Parathyroid adenoma (tissue), 2 donors: ENCODE measurements around the gene C19orf38.

Experiments used
- H2AFZ ChIP-seq: fragments of 300-600 bp; sonication (generic); one replicate; pipeline ENCODE4 v1.7.0; 2017; ENCODE audit warnings: antibody characterized with exemption, mild to moderate bottlenecking
- H3K27ac ChIP-seq: fragments of 300-600 bp; sonication (generic); one replicate; pipeline ENCODE4 v1.7.0; 2017
- H3K27me3 ChIP-seq: fragments of 300-600 bp; sonication (generic); one replicate; pipeline ENCODE4 v1.7.0; 2017; ENCODE audit warnings: low read length; ENCODE audit not compliant: control insufficient read depth, insufficient read depth
- H3K36me3 ChIP-seq: fragments of 300-600 bp; sonication (generic); one replicate; pipeline ENCODE4 v1.7.0; 2017; ENCODE audit warnings: low read length; ENCODE audit not compliant: control insufficient read depth, insufficient read depth
- H3K4me1 ChIP-seq: fragments of 300-600 bp; sonication (generic); one replicate; pipeline ENCODE4 v1.7.0; 2017; ENCODE audit warnings: control low read depth
- H3K4me2 ChIP-seq: fragments of 300-600 bp; sonication (generic); one replicate; pipeline ENCODE4 v1.7.0; 2017; ENCODE audit warnings: low read length
- H3K4me3 ChIP-seq: fragments of 300-600 bp; sonication (generic); one replicate; pipeline ENCODE4 v1.7.0; 2017; ENCODE audit warnings: low read depth, low read length
- H3K79me2 ChIP-seq: fragments of 300-600 bp; sonication (generic); one replicate; pipeline ENCODE4 v1.7.0; 2017; ENCODE audit warnings: control low read depth
- H3K9ac ChIP-seq: fragments of 300-600 bp; sonication (generic); one replicate; pipeline ENCODE4 v1.7.0; 2017; ENCODE audit warnings: mild to moderate bottlenecking
- H3K9me3 ChIP-seq: fragments of 300-600 bp; sonication (generic); one replicate; pipeline ENCODE4 v1.7.0; 2017; ENCODE audit warnings: low read length; ENCODE audit not compliant: control insufficient read depth
- TF ChIP-seq, protein P1 (sequence below): fragments of 300-600 bp; sonication (generic); IDR thresholded peaks from one replicate; pipeline ENCODE4 v1.7.0; 2017; ENCODE audit warnings: antibody characterized with exemption, mild to moderate bottlenecking
- donor health status: primary hyperparathyroidism.

C19orf38 gene

DNA sequence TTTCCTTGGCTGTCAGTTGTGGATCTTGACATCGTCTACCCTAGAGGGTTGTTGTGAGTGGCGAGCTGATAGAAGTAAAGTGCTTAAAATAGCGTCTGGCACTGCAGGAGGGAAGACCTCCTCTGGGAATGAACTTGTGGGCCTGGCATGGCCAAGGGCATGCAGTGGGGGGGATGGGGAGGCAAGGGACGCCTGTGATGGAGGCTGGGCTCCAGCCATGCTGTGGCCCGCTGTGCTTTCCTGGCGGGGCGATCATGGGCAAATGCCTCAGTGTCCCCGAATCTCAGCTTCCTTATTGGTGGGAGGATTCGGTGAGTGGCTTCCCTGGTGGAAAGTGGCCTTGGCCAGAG lies 33.9 kb downstream of the C19orf38 start:
- Histone ChIP-seq H3K9ac (no peak overlapping the region), H3K36me3 (no peaks in the 10 kb centered on the region), H3K4me3 (no peak overlapping the region), H3K4me2 (no peak overlapping the region), H3K27ac (no peak overlapping the region), H3K9me3 (no peaks in the 10 kb centered on the region), H3K27me3 (no peaks in the 10 kb centered on the region), H3K4me1 (peaks cover 2% of the 10 kb centered on the region), H3K79me2 (peaks cover 81% of the 10 kb centered on the region), H2AFZ (no peak overlapping the region)
- TF ChIP-seq, protein P1, sequence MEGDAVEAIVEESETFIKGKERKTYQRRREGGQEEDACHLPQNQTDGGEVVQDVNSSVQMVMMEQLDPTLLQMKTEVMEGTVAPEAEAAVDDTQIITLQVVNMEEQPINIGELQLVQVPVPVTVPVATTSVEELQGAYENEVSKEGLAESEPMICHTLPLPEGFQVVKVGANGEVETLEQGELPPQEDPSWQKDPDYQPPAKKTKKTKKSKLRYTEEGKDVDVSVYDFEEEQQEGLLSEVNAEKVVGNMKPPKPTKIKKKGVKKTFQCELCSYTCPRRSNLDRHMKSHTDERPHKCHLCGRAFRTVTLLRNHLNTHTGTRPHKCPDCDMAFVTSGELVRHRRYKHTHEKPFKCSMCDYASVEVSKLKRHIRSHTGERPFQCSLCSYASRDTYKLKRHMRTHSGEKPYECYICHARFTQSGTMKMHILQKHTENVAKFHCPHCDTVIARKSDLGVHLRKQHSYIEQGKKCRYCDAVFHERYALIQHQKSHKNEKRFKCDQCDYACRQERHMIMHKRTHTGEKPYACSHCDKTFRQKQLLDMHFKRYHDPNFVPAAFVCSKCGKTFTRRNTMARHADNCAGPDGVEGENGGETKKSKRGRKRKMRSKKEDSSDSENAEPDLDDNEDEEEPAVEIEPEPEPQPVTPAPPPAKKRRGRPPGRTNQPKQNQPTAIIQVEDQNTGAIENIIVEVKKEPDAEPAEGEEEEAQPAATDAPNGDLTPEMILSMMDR, result no peak

DNA sequence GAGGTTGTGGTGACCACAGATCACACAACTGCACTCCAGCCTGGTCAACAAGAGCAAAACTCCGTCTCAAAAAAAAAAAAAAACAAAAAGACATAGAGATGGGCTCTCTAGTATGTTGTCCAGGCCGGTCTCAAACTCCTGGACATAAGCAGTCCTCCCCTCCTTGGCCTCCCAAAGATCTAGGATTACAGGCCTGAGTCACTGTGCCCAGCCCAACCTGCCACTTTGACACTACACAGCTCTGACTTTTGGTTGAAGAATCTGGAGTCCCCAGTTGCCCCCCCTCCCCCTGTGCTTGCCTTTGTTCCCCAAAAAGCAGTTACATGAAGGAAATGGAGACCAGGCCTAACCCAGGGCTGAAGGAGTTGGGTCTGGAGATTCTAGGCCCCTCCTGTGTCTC lies 36.1 kb downstream of the C19orf38 start:
- TF ChIP-seq, protein P1, result no peak
- H3K4me1 ChIP-seq, result peaks cover 2% of the 10 kb centered on the region
- no peaks in the 10 kb centered on the region for H3K36me3 ChIP-seq

DNA sequence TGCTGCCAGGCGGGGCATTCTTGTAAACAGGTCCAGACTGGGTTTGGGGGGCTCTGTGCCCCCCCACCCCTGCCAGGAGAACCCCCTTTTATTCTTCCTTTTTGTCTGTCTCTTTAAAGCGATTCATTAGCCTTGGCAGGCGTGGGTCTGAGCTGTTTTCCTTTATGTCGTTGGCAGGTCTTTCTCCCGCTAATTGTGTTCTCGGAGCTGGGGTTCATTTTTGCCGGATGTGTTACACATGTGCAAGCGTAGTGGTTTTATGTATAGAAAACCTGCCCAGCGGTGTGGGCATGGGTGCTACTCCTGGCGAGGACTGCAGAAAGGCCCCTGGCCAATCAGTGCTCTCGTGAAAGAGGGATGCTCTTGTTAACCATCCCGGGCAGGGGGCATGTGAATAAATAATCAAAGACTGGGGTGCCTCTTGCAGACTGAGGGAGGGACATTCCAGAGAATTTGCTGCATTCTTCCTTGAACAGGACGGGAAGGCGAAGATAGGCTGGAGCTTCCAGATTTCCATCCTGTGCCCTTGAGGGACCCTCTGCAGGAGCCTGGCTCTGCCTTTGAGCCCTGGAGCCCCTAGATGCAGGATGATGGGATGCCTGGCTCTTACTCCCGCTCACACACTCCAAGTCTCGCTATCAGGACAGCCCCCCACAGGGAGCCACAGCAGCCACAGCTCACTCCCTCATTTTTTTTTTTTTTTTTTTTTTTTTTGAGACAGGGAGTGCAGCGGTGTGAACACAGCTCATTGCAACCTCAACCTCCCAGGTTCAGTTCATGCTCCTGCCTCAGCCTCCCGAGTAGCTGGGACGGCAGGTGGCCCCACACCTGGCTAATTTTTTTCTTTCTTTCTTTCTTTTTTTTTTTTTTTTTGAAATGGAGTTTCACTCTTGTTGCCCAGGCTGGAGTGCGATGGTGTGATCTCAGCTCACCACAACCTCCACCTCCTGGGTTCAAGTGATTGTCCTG lies 37.3 kb downstream of the C19orf38 start:
- TF ChIP-seq, protein P1, result no peak
- Histone ChIP-seq H3K4me3 (no peak overlapping the region), H3K4me2 (no peak overlapping the region), H3K9ac (no peak overlapping the region), H3K9me3 (no peaks in the 10 kb centered on the region), H2AFZ (no peak overlapping the region), H3K27me3 (no peaks in the 10 kb centered on the region), H3K4me1 (peaks cover 2% of the 10 kb centered on the region), H3K36me3 (no peaks in the 10 kb centered on the region), H3K79me2 (peaks cover 61% of the 10 kb centered on the region), H3K27ac (no peak overlapping the region)

More for the DNA sequence above, 36.1 kb downstream of the C19orf38 start:
- no peak overlapping the region for H3K4me2 ChIP-seq
- no peak overlapping the region for H3K9ac ChIP-seq
- H2AFZ ChIP-seq, result no peak overlapping the region
- H3K27me3 ChIP-seq, result no peaks in the 10 kb centered on the region
- H3K4me3 ChIP-seq, result no peak overlapping the region
- no peaks in the 10 kb centered on the region for H3K9me3 ChIP-seq
- no peak overlapping the region for H3K27ac ChIP-seq
- H3K79me2 ChIP-seq, result peaks cover 70% of the 10 kb centered on the region

DNA sequence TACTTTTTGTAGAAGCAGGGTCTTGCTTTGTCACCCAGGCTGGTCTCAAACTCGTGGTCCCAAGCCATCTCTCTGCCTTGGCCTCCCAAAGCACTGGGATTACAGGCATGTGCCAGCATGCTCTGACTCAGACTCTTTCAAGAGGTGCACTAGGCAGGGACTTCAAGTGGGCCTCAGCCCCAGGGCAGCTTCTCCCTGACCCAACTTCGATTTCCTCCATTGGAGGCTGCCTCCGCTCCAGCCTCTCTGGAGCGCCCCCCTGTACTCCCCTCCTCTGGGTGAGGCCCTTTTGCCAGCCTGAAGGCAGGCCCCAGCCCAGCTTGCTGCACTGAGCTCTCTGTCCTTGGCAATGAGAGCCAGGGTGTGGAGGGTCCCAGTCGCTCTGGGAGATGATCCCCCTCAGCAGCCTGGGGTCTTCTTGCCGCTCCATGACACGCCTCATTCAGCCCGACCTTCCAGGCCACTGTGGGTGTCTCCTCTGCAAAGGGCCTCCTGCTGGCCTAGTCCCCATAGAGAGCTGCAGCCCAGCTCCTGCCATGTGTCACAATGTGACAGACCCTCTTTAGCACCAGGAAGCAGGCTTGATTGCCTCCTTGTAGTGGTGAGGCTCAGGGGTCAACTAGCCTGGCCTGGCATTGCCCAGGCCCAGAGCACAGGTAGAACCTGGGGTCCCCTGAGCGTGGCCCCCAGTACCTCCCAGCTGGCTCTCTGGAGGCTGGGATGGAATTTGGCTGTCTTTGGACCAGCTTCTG lies 39.6 kb downstream of the C19orf38 start:
- no peak overlapping the region for H2AFZ ChIP-seq
- no peak overlapping the region for H3K4me3 ChIP-seq
- TF ChIP-seq, protein P1, result no peak
- H3K9ac ChIP-seq, result no peak overlapping the region
- no peaks in the 10 kb centered on the region for H3K4me1 ChIP-seq
- no peaks in the 10 kb centered on the region for H3K36me3 ChIP-seq
- no peaks in the 10 kb centered on the region for H3K27me3 ChIP-seq
- no peak overlapping the region for H3K4me2 ChIP-seq
- H3K27ac ChIP-seq, result no peak overlapping the region
- no peaks in the 10 kb centered on the region for H3K9me3 ChIP-seq
- H3K79me2 ChIP-seq, result peaks cover 56% of the 10 kb centered on the region
